ENCODE results near the gene FLT3LG. TPM values are rescaled to one million over a fixed set of nuclear protein-coding genes. Genes with fewer than 3 reads are reported as not detected.

Gene FLT3LG
- total RNA-seq, 2 donors from 2014 or later = 69.7 to 76.3 TPM

GRCh38 chr19:49474542-49474924 is 518 bp downstream of the FLT3LG start:
- peak overlapping the region; percentile 93 to 99 for H3K4me3 Mint-ChIP-seq
- H3K9me3 Mint-ChIP-seq = no peaks in the 10 kb centered on the region
- peaks cover 69% of the 10 kb centered on the region for H3K4me1 Mint-ChIP-seq (ENCODE audit: low read depth)
- ATAC-seq (replicated peaks in 1 of 2) (no peak), DNase-seq (no peak)
- peaks cover 9 to 13% of the 10 kb centered on the region in 2 donors for H3K36me3 Mint-ChIP-seq (ENCODE audit: insufficient read depth in 2 of 2)
- no peaks in the 10 kb centered on the region for H3K27me3 Mint-ChIP-seq (ENCODE audit: low read depth)
- peak overlapping the region; percentile 90 for H3K27ac Mint-ChIP-seq

- H3K4me1 Mint-ChIP-seq (ENCODE audit: low read depth) = peaks cover 60% of the 10 kb centered on the region
- DNase-seq (peak in 1 of 2 donors; percentile 27), ATAC-seq (replicated peaks in 1 of 2) (no peak)
- peak overlapping the region; percentile 95 for H3K27ac Mint-ChIP-seq
- peak overlapping the region; percentile 93 to 99 for H3K4me3 Mint-ChIP-seq
- no peaks in the 10 kb centered on the region for H3K27me3 Mint-ChIP-seq (ENCODE audit: low read depth)
- no peaks in the 10 kb centered on the region for H3K9me3 Mint-ChIP-seq
- H3K36me3 Mint-ChIP-seq (ENCODE audit: insufficient read depth in 2 of 2) = peaks cover 9 to 15% of the 10 kb centered on the region in 2 donors
Measured at GRCh38 chr19:49475191-49475917, 1.3 kb downstream of the FLT3LG start.

GRCh38 chr19:49475995-49476880 is 2.2 kb downstream of the FLT3LG start:
- peak; percentile 75 for ATAC-seq (replicated peaks in 1 of 2)
- peak overlapping the region; percentile 95 for H3K27ac Mint-ChIP-seq
- H3K27me3 Mint-ChIP-seq (ENCODE audit: low read depth) = no peaks in the 10 kb centered on the region
- H3K9me3 Mint-ChIP-seq = no peaks in the 10 kb centered on the region
- peaks cover 9 to 18% of the 10 kb centered on the region in 2 donors for H3K36me3 Mint-ChIP-seq (ENCODE audit: insufficient read depth in 2 of 2)
- H3K4me3 Mint-ChIP-seq = peak overlapping the region; percentile 93 to 99
- DNase-seq = peak; percentile 83 to 90
- H3K4me1 Mint-ChIP-seq (ENCODE audit: low read depth) = peaks cover 54% of the 10 kb centered on the region

- no peaks in the 10 kb centered on the region for H3K9me3 Mint-ChIP-seq
- no peak overlapping the region for H3K27ac Mint-ChIP-seq
- no peak for ATAC-seq (replicated peaks in 1 of 2)
- H3K36me3 Mint-ChIP-seq (ENCODE audit: insufficient read depth in 2 of 2) = peaks cover 5 to 16% of the 10 kb centered on the region in 2 donors
- peak overlapping the region in 1 of 2 donors; percentile 36 for H3K4me3 Mint-ChIP-seq
- no peaks in the 10 kb centered on the region for H3K27me3 Mint-ChIP-seq (ENCODE audit: low read depth)
- DNase-seq = no peak
- peaks cover 30% of the 10 kb centered on the region for H3K4me1 Mint-ChIP-seq (ENCODE audit: low read depth)
Measured at GRCh38 chr19:49479975-49480628, 6.1 kb downstream of the FLT3LG start.

DNA sequence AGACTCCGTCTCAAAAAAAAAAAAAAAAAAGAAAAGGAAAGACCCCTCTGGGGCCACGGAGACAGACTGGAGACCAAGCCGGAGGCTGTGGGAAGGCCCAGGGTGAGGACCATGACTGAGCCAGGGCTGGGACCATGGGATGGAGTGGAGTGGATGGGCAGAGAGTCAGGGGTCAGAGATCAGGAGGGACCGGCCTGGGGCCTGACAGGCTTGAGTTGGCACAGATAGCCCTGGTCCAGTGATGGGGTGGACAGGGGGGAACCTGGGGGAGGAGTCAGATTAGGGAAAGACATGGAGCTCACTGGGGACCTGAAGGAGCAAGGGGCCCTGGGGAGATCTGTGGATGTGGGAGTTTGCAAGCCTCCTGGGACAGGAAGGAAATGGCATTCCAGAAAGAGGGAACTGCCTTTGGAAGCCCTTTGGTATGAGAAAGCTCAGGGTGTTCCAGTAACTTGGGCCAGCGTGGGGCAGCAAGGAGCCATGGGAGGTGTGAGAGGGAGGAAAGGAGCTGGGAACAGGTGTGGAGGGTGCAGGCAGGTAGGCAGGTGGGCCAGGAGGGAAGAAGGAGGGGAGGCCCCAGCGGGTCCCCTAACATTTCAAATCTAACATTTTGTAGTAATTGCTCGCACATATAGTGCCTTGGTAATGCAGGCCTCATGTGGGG is 7.1 kb downstream of the FLT3LG start:
- H3K9me3 Mint-ChIP-seq = no peaks in the 10 kb centered on the region
- peak overlapping the region; percentile 19 for H3K27ac Mint-ChIP-seq
- H3K4me1 Mint-ChIP-seq (ENCODE audit: low read depth) = peaks cover 25% of the 10 kb centered on the region
- no peaks in the 10 kb centered on the region for H3K27me3 Mint-ChIP-seq (ENCODE audit: low read depth)
- DNase-seq (no peak), ATAC-seq (replicated peaks in 1 of 2) (no peak)
- H3K4me3 Mint-ChIP-seq = no peak overlapping the region
- peaks cover 4 to 13% of the 10 kb centered on the region in 2 donors for H3K36me3 Mint-ChIP-seq (ENCODE audit: insufficient read depth in 2 of 2)

GRCh38 chr19:49486232-49486631 is 12.2 kb downstream of the FLT3LG start:
- Mint-ChIP-seq H3K4me1 (ENCODE audit: low read depth) (peaks cover 30% of the 10 kb centered on the region), H3K4me3 (peak overlapping the region; percentile 19 to 65), H3K9me3 (no peaks in the 10 kb centered on the region), H3K27ac (peak overlapping the region; percentile 85), H3K27me3 (ENCODE audit: low read depth) (no peaks in the 10 kb centered on the region), H3K36me3 (ENCODE audit: insufficient read depth in 2 of 2) (peaks cover 20 to 34% of the 10 kb centered on the region in 2 donors)
- no peak for DNase-seq
- no peak for ATAC-seq (replicated peaks in 1 of 2)

DNA sequence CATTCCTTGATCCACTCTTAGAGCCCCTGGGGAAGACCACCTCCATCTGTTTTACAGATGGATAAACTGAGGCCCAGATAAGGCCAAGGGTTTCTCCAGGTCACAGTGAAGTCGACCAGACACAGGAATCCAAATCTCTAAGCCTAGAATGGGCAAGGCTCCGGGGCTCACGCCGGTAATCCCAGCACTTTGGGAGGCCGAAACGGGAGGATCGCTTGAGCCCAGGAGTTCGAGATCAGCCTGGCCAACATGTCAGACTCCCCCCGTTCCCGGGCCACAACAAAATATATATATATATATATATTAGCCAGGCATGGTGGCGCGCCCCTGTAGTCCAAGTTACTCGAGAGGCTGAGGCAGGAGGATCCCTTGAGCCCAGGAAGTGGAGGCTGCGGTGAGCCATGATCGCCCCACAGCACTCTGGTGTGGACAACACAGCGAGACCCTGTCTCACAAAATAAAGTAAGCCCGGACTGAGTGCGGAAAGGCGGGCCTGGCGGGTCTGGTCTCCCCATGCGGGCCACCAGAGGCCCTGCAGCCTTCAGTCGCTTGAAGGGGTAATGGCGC is 12.8 kb downstream of the FLT3LG start:
- H3K9me3 Mint-ChIP-seq = no peaks in the 10 kb centered on the region
- H3K4me3 Mint-ChIP-seq = peak overlapping the region; percentile 96 to 97

GRCh38 chr19:49487277-49488045 is 13.4 kb downstream of the FLT3LG start, which contains the start of gene RPL13A:
Gene RPL13A, plus strand, starts transcription at chr19:49487608. Its CDS starts 22 bp downstream, at chr19:49487630.
- Mint-ChIP-seq H3K36me3 (ENCODE audit: insufficient read depth in 2 of 2) (peaks cover 24 to 44% of the 10 kb centered on the region in 2 donors), H3K9me3 (no peaks in the 10 kb centered on the region), H3K27me3 (ENCODE audit: low read depth) (no peaks in the 10 kb centered on the region), H3K4me1 (ENCODE audit: low read depth) (peaks cover 30% of the 10 kb centered on the region), H3K4me3 (peak within 1 kb of the TSS; percentile 96 to 97), H3K27ac (peak within 1 kb of the TSS; percentile 94)
- DNase-seq = peak; percentile 100
- peak; percentile 89 to 90 for ATAC-seq (replicated peaks in 1 of 2)

More for the DNA sequence above, 12.8 kb downstream of the FLT3LG start:
- ATAC-seq (replicated peaks in 1 of 2) (no peak), DNase-seq (no peak)
- Mint-ChIP-seq H3K36me3 (ENCODE audit: insufficient read depth in 2 of 2) (peaks cover 22 to 38% of the 10 kb centered on the region in 2 donors), H3K27me3 (ENCODE audit: low read depth) (no peaks in the 10 kb centered on the region), H3K27ac (peak overlapping the region; percentile 94), H3K4me1 (ENCODE audit: low read depth) (peaks cover 28% of the 10 kb centered on the region)

- ATAC-seq (replicated peaks in 1 of 2) = no peak
- H3K4me1 Mint-ChIP-seq (ENCODE audit: low read depth) = peaks cover 38% of the 10 kb centered on the region
Measured at GRCh38 chr19:49488046-49488862, 14.2 kb downstream of the FLT3LG start.

GRCh38 chr19:49488863-49489537 is 15.0 kb downstream of the FLT3LG start:
- Mint-ChIP-seq H3K4me1 (ENCODE audit: low read depth) (peaks cover 38% of the 10 kb centered on the region), H3K4me3 (peak overlapping the region; percentile 96 to 97)

More at GRCh38 chr19:49488046-49488862, 14.2 kb downstream of the FLT3LG start:
- H3K9me3 Mint-ChIP-seq = no peaks in the 10 kb centered on the region
- DNase-seq = no peak
- H3K27ac Mint-ChIP-seq = peak overlapping the region; percentile 94
- H3K27me3 Mint-ChIP-seq (ENCODE audit: low read depth) = no peaks in the 10 kb centered on the region
- peak overlapping the region; percentile 96 to 97 for H3K4me3 Mint-ChIP-seq
- peaks cover 30 to 50% of the 10 kb centered on the region in 2 donors for H3K36me3 Mint-ChIP-seq (ENCODE audit: insufficient read depth in 2 of 2)

More at GRCh38 chr19:49488863-49489537, 15.0 kb downstream of the FLT3LG start:
- DNase-seq = no peak
- H3K27ac Mint-ChIP-seq = peak overlapping the region; percentile 94
- H3K9me3 Mint-ChIP-seq = no peaks in the 10 kb centered on the region
- no peaks in the 10 kb centered on the region for H3K27me3 Mint-ChIP-seq (ENCODE audit: low read depth)
- no peak for ATAC-seq (replicated peaks in 1 of 2)
- peaks cover 30 to 50% of the 10 kb centered on the region in 2 donors for H3K36me3 Mint-ChIP-seq (ENCODE audit: insufficient read depth in 2 of 2)
